K562 (cell line): ENCODE measurements around the gene FUT6. TPM values are rescaled to one million over a fixed set of nuclear protein-coding genes. Genes with fewer than 3 reads are reported as not detected.

Experiments used
- BHLHE40 ChIP-seq: IDR thresholded peaks from 2 replicates; pipeline ENCODE4 v1.6.1; 2011; ENCODE audit warnings: low read length, improper control_type of control experiment
- CBX2 ChIP-seq: fragments of 200-600 bp; sonication (generic); IDR thresholded peaks from one replicate; pipeline ENCODE4 v1.6.1; 2012; ENCODE audit warnings: mild to moderate bottlenecking, low read length, inconsistent platforms; ENCODE audit not compliant: insufficient read depth, poor library complexity, severe bottlenecking
- CTBP1 ChIP-seq: fragments of 450-650 bp; IDR thresholded peaks from 2 replicates; pipeline ENCODE4 v1.6.1; 2016; ENCODE audit warnings: borderline replicate concordance
- FOXO4 ChIP-seq: fragments of 450-650 bp; formaldehyde crosslinking; IDR thresholded peaks from 2 replicates; pipeline ENCODE4 v1.4.0; 2020; ENCODE audit warnings: mild to moderate bottlenecking, moderate library complexity
- HEY1 ChIP-seq: fragments of 250-450 bp; sonication (Bioruptor Pico); IDR thresholded peaks from 2 replicates; pipeline ENCODE4 v1.5.0; 2020; ENCODE audit warnings: mild to moderate bottlenecking, moderate library complexity, borderline replicate concordance
- PCBP2 ChIP-seq: fragments of 200-400 bp; formaldehyde crosslinking; IDR thresholded peaks from 2 replicates; pipeline ENCODE4 v1.6.1; 2018; ENCODE audit warnings: low read length, low read depth, mild to moderate bottlenecking, moderate library complexity; ENCODE audit not compliant: poor library complexity, severe bottlenecking
- SOX6 ChIP-seq: fragments of 450-650 bp; IDR thresholded peaks from 2 replicates; pipeline ENCODE4 v1.6.1; 2014; ENCODE audit warnings: mild to moderate bottlenecking
- STAT5A ChIP-seq: IDR thresholded peaks from 2 replicates; pipeline ENCODE4 v1.6.1; 2012; ENCODE audit warnings: low read length, inconsistent platforms, borderline replicate concordance
- ZEB2 ChIP-seq: fragments of 450-650 bp; IDR thresholded peaks from 2 replicates; pipeline ENCODE4 v1.6.1; 2016
- ZFP30 ChIP-seq: fragments of 250-450 bp; sonication (Bioruptor Pico); IDR thresholded peaks from 2 replicates; pipeline ENCODE4 v1.8.0; 2022; ENCODE audit warnings: moderate library complexity, mild to moderate bottlenecking, inconsistent platforms, borderline replicate concordance
- ZNF655 ChIP-seq: fragments of 250-450 bp; sonication (Bioruptor Pico); IDR thresholded peaks from 2 replicates; pipeline ENCODE4 v1.5.0; 2021
- ZNF778 ChIP-seq: fragments of 450-650 bp; formaldehyde crosslinking; IDR thresholded peaks from 2 replicates; pipeline ENCODE4 v1.4.0; 2020; ENCODE audit warnings: mild to moderate bottlenecking, moderate library complexity
- ZNF79 ChIP-seq: fragments of 250-450 bp; sonication (Bioruptor Pico); IDR thresholded peaks from 2 replicates; pipeline ENCODE4 v1.4.0; 2020; ENCODE audit warnings: low read depth, mild to moderate bottlenecking, moderate library complexity
- polyA plus RNA-seq, 8 experiments: library from polyadenylated mRNA; depleted of rRNA in 4 of 8; stranded (reverse) in 5 of 8; unstranded in 3 of 8; fragments of >200 nt; fragmentation: Nextera tagmentation in 2 of 8; fragmentation: Illumina TruSeq in 1 of 8; extraction: Ambion mirVana in 2 of 8; extraction: Trizol in 1 of 8; gene quantifications; 2 replicates each; pipeline versions ENCODE4 v1.2.1 to v1.2.3, GENCODE V29; 2011 to 2014; ENCODE audit warnings: inconsistent platforms in 1 of 8, missing spikeins in 1 of 8
- total RNA-seq, 7 experiments: library from RNA; depleted of rRNA in 6 of 7; stranded (reverse); fragments of >200 nt in 6 of 7; fragmentation: Illumina TruSeq in 2 of 7; extraction: Trizol in 2 of 7; gene quantifications; 2 replicates each; pipeline versions ENCODE4 v1.2.1 to v1.2.3, GENCODE V29; 2011 to 2021; ENCODE audit warnings: low replicate concordance in 1 of 7
- TF ChIP-seq, protein P1 (sequence below): sonication (generic); formaldehyde crosslinking; IDR thresholded peaks from 2 replicates; pipeline ENCODE4 v1.8.1; 2023; ENCODE audit warnings: mild to moderate bottlenecking, missing genetic modification reagents
- TF ChIP-seq, protein P2 (sequence below): fragments of 250-450 bp; sonication (Bioruptor Pico); IDR thresholded peaks from 2 replicates; pipeline ENCODE4 v1.9.0; 2021; ENCODE audit warnings: mild to moderate bottlenecking, inconsistent platforms

The FUT6 gene
- total and polyA plus RNA-seq, 9 of the 15 experiments (the other 6 are each of a cell fraction or from before 2014, with no cell fraction given): 0.04 TPM; not detected in 8

GRCh38 chr19:5827891-5828660 lies 11.4 kb downstream of the FUT6 start (continued):
- TF ChIP-seq, protein P1, sequence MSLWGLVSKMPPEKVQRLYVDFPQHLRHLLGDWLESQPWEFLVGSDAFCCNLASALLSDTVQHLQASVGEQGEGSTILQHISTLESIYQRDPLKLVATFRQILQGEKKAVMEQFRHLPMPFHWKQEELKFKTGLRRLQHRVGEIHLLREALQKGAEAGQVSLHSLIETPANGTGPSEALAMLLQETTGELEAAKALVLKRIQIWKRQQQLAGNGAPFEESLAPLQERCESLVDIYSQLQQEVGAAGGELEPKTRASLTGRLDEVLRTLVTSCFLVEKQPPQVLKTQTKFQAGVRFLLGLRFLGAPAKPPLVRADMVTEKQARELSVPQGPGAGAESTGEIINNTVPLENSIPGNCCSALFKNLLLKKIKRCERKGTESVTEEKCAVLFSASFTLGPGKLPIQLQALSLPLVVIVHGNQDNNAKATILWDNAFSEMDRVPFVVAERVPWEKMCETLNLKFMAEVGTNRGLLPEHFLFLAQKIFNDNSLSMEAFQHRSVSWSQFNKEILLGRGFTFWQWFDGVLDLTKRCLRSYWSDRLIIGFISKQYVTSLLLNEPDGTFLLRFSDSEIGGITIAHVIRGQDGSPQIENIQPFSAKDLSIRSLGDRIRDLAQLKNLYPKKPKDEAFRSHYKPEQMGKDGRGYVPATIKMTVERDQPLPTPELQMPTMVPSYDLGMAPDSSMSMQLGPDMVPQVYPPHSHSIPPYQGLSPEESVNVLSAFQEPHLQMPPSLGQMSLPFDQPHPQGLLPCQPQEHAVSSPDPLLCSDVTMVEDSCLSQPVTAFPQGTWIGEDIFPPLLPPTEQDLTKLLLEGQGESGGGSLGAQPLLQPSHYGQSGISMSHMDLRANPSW (CRISPR knock-in tag): peak; percentile 36; the same call in 1 of the 2 replicates
- TF ChIP-seq ZEB2 (peak; percentile 21; the same call in 1 of the 2 replicates), HEY1 (CRISPR knock-in tag) (peak; percentile 75; the same call in 1 of the 2 replicates), PCBP2 (no peak), FOXO4 (CRISPR knock-in tag) (peak; percentile 64; the same call in 1 of the 2 replicates), BHLHE40 (peak; percentile 66), CTBP1 (peak; percentile 99), ZNF79 (CRISPR knock-in tag) (no peak), ZNF655 (CRISPR knock-in tag) (no peak), CBX2 (no peak), ZNF778 (CRISPR knock-in tag) (no peak), SOX6 (0 out of 2 replicates have a peak, but pooled peaks have one; percentile 44), STAT5A (no peak), ZFP30 (CRISPR knock-in tag) (no peak; the same call in 1 of the 2 replicates)
- TF ChIP-seq, protein P2, sequence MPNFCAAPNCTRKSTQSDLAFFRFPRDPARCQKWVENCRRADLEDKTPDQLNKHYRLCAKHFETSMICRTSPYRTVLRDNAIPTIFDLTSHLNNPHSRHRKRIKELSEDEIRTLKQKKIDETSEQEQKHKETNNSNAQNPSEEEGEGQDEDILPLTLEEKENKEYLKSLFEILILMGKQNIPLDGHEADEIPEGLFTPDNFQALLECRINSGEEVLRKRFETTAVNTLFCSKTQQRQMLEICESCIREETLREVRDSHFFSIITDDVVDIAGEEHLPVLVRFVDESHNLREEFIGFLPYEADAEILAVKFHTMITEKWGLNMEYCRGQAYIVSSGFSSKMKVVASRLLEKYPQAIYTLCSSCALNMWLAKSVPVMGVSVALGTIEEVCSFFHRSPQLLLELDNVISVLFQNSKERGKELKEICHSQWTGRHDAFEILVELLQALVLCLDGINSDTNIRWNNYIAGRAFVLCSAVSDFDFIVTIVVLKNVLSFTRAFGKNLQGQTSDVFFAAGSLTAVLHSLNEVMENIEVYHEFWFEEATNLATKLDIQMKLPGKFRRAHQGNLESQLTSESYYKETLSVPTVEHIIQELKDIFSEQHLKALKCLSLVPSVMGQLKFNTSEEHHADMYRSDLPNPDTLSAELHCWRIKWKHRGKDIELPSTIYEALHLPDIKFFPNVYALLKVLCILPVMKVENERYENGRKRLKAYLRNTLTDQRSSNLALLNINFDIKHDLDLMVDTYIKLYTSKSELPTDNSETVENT (CRISPR knock-in tag): peak; percentile 54
